HG02610 (cell line): ENCODE measurements around the gene MRPS14.

Source experiments
- ATAC-seq: cut with Tn5 transposase; IDR thresholded peaks from one replicate; pipeline ENCODE4 v1.9.1; 2021; ENCODE audit warnings: mild to moderate bottlenecking, moderate library complexity; ENCODE audit not compliant: unreplicated experiment

The MRPS14 gene

DNA sequence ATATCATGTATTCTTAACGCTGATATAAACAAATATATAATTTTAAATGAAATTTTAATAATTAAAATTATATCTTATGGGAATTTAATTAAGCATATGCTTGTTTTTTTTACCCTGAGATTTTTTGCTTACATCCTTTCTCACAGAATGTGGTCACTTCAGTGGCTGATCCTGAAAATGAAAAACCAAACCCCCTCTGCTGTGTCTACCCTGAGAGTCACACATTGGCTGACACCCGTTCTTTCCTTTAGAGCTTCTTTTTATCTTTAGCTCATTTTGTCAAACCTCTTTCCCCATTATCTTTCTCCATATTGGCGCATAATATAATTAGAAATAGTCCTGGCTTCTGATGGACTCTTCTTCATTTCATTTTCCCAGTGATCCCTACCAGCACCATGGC, 34.2 kb downstream of the MRPS14 start:
- no peak for ATAC-seq

DNA sequence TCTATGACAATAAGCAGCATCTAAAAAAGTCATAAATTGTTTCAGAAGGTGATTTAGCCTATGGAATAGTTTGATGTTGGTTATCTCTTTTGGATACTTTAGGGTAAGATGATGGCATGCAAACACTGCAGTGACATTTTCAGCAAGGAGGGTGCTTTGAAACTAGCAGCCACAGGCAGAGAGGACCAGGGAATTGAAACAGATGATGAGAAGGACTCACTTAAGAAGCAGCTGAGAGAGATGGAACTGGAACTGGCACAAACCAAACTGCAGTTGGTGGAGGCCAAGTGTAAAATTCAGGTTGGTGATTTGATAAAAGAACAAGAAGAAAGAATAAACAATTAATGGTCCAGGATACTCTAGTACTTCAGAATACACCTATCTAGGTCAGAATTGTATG, 34.7 kb downstream of the MRPS14 start:
- no peak for ATAC-seq

DNA sequence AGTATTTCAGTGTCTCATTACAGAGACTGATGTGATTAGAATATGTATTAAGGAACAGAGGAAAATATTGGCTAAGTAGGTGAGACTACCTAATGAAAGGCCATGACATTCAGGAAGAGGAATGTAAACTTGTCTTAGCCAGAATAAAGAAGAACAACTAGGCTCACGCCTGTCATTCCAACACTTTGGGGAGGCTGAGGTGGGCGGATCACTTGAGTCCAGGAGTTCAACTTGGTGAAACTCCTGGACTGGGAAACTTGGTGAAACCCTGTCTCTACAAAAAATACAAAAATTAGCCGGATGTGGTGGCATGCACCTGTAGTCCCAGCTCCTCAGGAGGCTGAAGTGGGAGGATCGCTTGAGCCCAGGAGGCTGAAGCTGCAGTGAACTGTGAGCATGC, 38.3 kb downstream of the MRPS14 start:
- no peak for ATAC-seq

DNA sequence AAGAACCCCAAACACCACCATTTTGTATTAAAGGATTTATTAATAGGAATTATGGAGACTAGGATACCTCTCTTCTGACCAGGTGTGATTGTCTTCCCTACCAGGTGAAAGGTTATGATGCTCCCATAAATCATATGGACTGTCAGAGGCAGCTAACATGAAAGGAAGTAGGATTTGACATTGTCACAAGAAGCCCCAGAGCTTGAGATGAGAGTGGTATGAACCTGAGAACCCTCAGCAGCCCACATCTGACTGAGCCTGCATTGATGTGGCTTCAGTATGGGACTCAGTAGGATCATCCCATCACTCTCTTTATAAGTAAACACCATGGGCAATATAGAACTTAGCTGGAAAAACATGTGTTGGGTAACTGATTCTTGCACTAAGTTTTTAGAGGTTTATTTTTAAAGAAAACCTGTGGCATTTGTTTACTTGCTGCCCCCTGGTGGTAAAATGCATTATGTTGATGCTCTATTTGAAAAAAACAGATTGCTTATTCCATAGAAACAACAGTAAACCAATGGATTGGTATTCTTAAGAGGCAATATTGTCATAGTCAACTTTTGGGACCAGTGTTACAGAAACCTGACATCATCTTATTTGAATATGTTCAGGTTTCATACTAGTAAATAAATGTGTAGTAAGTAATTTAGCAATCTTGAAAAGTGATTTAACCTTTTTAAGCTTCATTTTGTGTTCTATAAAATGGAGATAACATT, 40.1 kb downstream of the MRPS14 start:
- no peak for ATAC-seq

DNA sequence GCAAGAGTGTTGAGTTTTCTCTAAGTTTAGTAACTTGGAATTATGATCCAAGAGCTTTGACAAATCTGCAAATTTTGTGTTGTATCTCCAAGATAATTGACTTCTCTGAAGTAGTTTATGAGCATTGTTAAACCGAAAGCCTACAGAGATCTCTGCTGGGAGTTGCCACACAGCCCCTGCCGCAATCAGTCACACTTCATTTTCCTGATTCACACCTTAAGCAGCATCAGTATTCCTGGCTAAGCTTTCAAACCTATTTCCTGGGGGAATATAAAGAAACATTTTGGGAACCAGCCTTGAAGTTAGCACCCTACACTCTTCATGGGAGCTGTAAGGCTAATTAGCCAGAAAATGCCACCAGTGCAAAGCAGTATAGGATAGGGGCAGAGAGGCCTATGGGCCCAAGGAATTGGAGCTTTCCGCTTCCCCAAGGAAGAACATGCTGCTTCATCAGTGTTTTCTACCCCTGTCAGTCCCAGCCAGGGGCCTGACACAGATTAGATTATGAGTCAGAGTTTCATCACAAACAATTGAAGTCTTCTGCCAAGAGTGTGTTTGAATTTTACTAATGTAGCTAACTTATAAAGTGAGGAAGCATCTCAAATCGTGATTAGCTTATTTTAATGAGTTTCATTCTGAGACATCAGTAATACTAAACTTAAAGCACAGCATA, 46.7 kb downstream of the MRPS14 start:
- ATAC-seq = no peak

DNA sequence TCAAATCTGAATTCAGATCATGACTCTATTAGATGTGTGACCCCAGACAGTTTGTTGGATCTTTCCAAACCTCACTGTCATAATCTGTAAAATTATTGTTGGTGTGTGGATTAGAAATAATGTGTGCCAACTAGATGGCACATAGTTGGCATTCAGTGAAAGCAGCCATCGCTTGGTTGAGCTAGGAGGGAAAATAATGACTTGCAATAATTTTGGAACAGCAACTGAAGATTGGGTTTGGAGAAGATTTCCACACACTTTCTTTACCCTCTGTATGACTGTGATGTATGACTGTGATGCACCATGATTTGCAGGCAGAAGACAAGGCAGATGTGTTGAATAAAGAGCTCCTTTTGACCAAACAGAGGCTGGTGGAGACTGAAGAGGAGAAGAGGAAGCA, 47.5 kb downstream of the MRPS14 start:
- ATAC-seq = no peak

DNA sequence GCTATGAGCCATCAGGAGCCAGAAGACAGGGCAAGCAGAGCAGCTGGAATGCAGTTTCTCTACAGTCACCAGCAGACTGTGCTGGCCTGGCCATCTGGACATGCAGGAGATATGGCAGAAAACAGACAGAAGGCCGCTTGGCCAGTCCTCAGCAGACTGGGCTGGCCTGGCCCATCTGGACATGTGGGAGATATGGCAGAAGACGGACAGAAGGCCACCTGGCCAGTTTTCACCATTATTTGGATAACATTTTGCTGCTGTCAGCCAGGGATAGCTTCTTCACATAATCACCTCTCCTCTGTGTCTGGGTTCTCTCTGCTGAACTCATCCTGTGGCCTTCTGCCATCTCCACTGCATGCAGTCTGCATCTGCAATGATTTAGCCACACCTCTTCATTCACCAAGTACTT, 48.5 kb downstream of the MRPS14 start:
- no peak for ATAC-seq

DNA sequence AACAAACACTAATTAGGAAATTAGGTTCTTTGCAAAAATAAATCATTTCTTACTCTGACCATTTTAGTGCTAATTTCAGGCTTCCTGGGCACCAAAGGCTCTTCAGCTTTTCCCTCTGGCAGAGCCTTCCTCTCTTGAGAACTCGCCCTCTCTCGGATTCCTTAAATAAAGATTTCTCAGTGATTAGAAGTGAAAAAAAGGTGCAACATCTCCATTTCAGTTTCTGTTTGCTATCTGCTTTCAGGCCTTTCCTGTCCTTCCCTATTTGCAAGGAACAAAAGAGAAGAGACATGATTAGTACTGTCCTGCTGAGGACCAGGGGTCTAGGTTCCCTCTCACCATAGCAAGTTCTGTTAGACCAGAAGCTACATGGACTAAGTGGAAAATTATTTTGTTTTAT, 51.3 kb downstream of the MRPS14 start:
- no peak for ATAC-seq

DNA sequence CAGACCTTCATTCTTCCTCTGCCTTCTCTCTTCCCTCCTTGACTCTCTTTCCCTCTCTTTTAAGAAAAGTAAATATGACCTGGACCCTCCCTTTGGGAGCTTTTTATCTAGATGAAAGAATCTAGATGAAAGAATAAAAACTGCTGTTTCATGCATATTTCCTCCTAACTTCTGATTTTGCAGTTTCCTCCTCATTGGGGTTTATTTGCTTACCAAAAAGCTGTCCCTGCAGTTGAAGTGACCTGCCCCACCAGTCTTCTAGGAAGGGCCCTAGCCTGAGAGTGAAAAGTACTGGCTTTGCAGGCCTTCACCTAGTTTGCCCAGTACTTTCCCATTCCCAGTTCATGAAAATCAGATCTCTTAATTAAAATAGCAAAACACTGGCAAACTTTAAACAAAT, 51.8 kb downstream of the MRPS14 start:
- no peak for ATAC-seq

DNA sequence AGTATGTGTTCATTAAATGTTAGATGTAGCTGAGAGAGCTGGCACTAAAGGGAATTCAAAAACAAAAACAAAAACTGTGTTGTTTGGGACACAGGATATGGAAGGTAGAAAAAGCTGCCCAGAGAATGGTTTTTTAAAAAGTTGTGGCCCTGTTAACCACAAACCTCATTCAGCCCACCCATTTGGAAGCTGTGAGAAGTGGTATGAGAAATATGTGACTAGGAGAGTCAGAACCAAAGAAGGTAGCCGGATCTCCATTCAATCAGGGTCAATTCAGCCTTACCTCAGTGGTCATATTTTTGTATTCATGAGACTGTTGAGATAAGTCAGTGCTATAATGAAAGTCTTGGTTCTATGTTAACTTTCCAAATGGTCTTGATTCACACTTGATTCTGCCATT, 53.2 kb downstream of the MRPS14 start:
- peak; percentile 67 for ATAC-seq

DNA sequence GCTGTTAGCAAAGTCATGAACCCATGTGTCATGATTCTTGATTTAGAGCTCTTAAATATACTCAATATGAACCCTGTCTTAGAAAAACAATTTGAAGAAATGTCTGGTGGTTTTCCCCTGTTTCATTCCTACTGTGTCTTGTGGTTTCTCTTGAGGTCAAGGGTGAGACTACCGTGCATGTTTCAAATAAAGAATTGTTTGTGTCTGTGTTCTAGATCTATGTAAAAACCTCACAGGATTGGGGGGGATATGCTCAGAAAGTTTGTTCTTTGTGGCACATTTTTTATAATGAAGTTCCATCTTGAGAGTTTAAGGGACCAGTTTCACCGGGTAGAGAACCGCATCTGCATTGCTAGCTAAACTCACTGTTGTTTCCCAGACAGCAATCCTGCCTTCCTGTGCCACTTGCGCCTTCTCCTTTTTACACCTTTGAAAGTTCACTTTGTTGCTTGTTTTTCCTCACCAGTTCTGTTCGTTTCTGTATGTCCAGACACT, 54.4 kb downstream of the MRPS14 start:
- ATAC-seq = peak; percentile 71

DNA sequence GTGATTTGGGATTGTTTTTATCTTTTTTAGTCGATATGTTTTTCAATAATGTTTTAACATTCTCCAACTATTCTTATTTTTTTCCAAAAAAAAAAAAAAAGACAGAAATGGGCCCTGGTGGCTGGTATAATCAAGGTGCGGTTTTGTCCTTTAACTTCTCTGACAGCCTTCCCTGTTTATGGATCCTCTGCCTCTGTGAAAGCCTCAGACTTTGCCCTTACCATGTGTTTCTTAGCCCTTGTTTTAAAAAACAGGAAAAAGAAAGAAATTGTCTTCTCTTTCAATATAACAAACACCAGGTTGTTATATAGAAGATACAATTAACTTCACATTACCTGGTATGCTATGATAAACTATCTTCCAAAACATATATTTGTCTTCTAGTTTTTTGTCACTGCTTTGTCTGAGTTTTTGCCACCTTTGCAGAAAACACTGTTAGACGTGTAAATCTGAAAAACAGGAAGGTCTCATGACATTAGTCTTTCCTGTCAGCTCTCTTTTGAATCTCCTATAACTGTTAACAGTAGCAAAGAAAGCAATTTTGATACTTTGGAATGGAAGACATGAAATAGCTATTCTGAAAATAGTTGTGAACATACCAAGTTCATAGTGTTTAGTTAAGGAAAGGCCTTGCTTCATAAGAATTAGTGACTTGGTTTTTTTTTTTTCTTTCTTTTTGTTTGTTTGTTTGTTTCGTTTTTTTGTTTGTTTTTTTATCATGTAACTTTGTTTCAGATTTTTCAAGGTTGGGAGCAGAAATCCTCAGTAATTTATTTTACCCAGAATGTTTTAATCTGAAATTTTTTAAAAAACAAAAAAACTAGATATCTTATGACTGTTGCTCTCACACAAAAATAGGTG, 55.1 kb downstream of the MRPS14 start:
- ATAC-seq = no peak

DNA sequence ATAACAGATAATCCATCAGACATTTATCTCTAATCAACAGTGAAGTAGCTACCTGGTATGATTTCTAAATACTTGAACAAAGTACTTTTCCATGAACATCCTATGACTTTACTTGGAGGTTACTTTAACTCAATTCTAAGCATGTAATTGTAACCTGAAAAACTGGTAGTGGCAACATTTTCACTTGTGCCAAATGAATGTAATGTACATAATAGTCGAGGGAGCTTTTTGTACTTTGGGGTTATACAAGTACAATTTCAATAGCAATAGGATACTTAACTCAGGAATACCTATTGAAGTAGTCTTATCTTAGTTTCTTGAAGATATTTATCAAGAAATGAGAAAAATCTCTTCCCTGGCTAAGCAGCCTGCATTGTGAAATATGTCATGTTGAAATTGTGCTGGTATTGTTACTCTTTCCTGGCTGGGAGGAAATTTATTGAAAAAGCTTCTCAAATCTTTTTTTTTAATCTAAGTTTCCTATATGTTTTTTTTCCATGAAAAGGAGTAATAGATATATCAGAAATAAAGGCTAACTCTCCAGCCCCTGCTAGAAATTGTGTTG, 57.1 kb downstream of the MRPS14 start:
- ATAC-seq = no peak

DNA sequence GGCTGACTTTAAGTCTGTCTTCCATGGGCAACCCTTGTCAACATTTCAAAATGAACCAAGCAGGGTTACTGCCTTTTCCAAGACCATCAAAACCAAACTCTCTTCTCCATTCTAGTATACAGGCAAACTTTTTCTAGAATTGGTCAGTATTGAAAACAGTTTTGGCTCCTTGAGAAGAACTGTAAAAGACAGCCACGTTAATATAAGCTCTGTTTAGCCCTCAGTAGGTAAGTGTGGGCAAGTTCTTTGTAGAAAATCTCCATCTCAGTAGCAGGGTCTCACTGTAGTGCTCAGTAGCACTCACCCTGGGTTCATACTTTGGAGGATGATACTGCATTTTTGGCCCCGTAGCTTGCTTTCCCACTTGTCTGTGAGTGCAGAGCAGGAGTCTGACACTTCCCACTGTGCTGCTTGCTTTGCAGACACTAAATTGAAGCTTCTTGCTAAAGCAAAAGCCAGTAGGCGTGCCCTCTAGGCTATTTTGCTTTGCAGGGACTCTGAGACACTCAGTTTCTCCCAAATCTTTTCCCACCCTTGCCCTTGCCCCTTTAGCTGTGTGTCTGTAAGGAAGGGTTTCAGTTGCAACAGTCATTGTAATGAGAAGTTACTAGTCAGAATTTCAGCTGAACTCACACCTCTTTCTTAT, 57.7 kb downstream of the MRPS14 start:
- no peak for ATAC-seq

DNA sequence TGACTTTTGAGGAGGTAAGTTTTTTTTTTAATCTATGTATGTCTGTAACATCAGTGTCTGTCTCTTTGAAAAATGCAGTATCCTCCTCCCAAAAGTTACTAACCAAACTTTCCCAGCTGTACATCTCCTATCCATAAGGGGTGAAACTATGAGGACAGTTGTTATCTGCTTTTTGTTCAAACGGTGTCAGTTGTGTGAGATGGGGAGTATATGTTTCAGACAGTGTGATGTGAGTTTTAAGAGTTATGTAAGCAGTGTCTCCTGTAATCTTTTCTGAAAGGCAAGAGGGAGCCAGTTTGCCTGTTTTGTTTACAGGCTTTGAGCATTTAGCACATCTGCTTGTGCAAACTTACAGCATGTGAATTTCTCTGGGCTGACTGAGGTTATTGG, 58.3 kb downstream of the MRPS14 start:
- peak; percentile 5 for ATAC-seq

DNA sequence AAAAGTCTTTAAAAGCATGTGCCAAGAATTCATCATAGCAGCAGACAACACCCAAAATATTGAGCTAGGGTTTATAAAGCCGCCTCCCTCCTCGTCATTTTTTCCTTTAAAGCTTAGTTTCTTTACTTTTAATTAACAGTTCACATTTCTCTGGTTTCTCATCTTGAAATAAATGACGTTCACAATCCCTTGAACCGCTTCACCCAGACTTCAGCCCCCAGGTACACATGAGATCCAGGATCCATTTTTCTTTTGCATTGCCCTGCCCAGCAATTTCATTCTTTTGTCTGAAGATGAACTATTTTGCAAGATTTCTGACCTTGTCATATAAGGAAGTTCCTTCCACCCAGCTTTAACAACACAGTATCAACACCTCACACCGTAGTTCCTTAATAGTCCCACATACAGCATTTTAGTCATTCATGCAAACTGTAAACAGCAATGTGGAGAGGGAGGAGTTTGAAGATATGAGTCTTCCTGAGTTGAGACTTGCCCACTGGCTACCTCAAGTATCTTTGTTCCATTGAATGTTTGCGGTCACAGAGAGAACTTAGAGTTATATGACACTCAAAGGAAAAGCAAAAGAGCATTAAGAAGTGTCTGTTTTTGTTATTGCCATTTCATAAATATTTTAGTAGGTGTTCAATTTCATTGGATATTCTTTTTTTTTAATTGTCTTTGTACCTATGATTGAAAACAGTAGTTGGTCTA, 58.8 kb downstream of the MRPS14 start:
- ATAC-seq = peak; percentile 53

DNA sequence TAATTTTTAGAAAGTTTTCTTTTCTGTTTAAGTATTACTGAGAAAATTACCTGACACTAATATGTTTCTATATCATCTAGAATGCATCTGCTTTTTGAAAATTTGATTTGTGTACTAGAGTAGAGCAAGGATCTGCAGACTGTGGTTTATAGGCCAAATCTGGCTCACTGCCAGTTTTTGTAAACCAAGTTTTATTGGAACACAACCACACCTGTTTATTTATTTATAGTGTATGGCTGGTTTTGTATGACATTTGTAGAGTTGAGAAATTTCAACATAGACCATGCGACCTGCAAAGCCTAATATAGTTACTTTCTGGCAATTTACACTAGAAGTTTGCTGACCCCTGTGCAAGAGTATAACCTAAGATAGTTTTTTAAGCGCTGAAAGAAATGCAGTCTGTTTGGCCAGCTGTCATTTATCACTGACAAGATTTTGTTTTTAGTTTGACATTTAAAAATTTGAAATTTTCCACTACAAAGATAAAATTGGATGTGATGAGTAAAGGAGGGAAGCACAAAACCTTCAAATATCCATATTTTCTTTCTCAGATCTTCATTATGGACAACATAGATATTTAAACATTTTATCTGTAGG, 59.6 kb downstream of the MRPS14 start:
- no peak for ATAC-seq
